Vagina (tissue), 2 donors: Measurements from ENCODE around the gene FOXO3.

Experiments
- POLR2A ChIP-seq, 2 donors: fragments of 450-650 bp; IDR thresholded peaks; one replicate each; pipeline ENCODE4 v1.6.1; 2017; ENCODE audit warnings: antibody characterized with exemption in 2 of 2, mild to moderate bottlenecking in 2 of 2, moderate library complexity in 2 of 2
- POLR2AphosphoS5 ChIP-seq, 2 donors: sonication (generic); formaldehyde crosslinking; IDR thresholded peaks; one replicate each; pipeline ENCODE4 v1.9.0; 2017; ENCODE audit warnings: antibody characterized with exemption in 2 of 2, mild to moderate bottlenecking in 2 of 2, low read depth in 1 of 2; ENCODE audit not compliant: insufficient read depth in 1 of 2

DNA sequence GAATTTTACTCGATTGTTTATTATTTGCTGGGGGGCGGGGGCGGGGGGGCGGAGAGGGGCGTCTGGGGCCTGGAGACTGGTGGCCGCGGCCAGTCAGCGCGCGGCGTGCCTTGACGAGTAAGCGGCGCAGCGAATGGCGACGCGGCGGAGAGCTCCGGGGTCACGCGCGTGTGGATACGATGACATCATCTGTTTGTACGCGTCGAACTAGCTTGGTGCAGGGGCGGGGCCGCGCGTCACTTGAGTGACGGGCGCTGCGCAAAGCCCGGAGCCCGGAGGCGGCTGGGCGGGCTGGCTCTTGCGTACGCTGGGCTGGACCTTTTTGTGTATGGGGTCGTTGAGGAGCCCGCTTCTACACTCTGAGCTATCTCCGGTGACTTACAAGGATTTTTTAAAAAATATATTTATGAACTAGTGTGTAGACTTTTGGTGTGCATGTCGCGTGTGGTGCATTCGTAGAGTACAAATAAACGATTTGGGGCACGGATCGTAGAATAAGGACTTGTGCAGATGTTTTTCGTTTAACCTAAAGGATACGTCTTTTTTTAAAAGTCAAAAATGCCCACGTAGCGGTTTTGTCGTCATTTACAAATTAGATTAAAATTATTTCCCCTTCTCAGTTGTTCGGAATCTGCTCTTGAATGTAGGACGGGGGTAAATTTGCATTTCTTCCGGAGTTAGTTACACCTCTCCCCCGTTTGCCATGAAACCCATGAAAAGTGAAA, 2.2 kb upstream of the FOXO3 start:
- TF ChIP-seq POLR2A (IDR thresholded peaks at IDR 0.05) = peak in 1 of 2 donors; percentile 84
- peak; percentile 81 to 94 for TF ChIP-seq POLR2AphosphoS5 (IDR thresholded peaks at IDR 0.05; ENCODE audit: insufficient read depth in 1 of 2, low read depth in 1 of 2)
